Osteoblast (primary cell): ENCODE results near the gene CCHCR1. TPM values are rescaled to one million over a fixed set of nuclear protein-coding genes. Genes with fewer than 3 reads are reported as not detected.
"Not testable (repeated sequence)": the region's sequence is repeated elsewhere in the genome, so short reads cannot be mapped to it uniquely, and the experiment has no call there.

Experiments
- DNase-seq: peaks from one replicate; pipeline ENCODE4 v3.0.0; 2011; ENCODE audit warnings: low spot score, mixed read lengths; ENCODE audit not compliant: insufficient read length; ENCODE audit errors: missing footprints
- H2AFZ ChIP-seq: 2 replicates; pipeline ENCODE4 v1.6.0; 2011; ENCODE audit warnings: mild to moderate bottlenecking, low read length
- H3K27ac ChIP-seq: 2 replicates; pipeline ENCODE4 v1.5.1; 2011; ENCODE audit warnings: mild to moderate bottlenecking, low read depth, low read length, moderate library complexity
- H3K27me3 ChIP-seq: 2 replicates; pipeline ENCODE4 v1.6.0; 2012; ENCODE audit warnings: mild to moderate bottlenecking, control low read depth, inconsistent platforms, low read length, moderate library complexity; ENCODE audit not compliant: insufficient read depth
- H3K36me3 ChIP-seq: 2 replicates; pipeline ENCODE4 v1.5.1; 2011; ENCODE audit warnings: mild to moderate bottlenecking, low read length, control low read depth, moderate library complexity; ENCODE audit not compliant: insufficient read depth
- H3K4me1 ChIP-seq: 2 replicates; pipeline ENCODE4 v1.5.1; 2011; ENCODE audit warnings: mild to moderate bottlenecking, low read length, control low read depth, moderate library complexity; ENCODE audit not compliant: insufficient read depth
- H3K4me2 ChIP-seq: 2 replicates; pipeline ENCODE4 v1.6.0; 2011; ENCODE audit warnings: mild to moderate bottlenecking, low read length; ENCODE audit not compliant: insufficient read depth
- H3K4me3 ChIP-seq: fragments of 200-600 bp; sonication (generic); 3 replicates; pipeline ENCODE4 v1.5.1; 2012; ENCODE audit warnings: mild to moderate bottlenecking, low read length, inconsistent platforms; ENCODE audit not compliant: insufficient read depth
- H3K79me2 ChIP-seq: 2 replicates; pipeline ENCODE4 v1.6.0; 2012; ENCODE audit warnings: mild to moderate bottlenecking, low read length, control low read depth, inconsistent platforms; ENCODE audit not compliant: insufficient read depth
- H3K9me3 ChIP-seq: 2 replicates; pipeline ENCODE4 v1.5.1; 2011; ENCODE audit warnings: low read depth, low read length, control low read depth
- H4K20me1 ChIP-seq: 2 replicates; pipeline ENCODE4 v1.6.0; 2012; ENCODE audit warnings: mild to moderate bottlenecking, low read length, control low read depth; ENCODE audit not compliant: insufficient read depth
- CTCF ChIP-seq: IDR thresholded peaks from 2 replicates; pipeline ENCODE4 v1.5.1; 2011; ENCODE audit warnings: mild to moderate bottlenecking, low read depth, low read length, moderate library complexity; ENCODE audit errors: extremely low read depth
- total RNA-seq: library from RNA; depleted of rRNA; stranded (reverse); fragments of >200 nt; gene quantifications from 2 replicates; pipeline ENCODE4 v1.2.3, GENCODE V29; 2012

CCHCR1 gene
- total RNA-seq, 1 donor, result 14.1 TPM

- Histone ChIP-seq H3K4me1 (peaks cover 13% of the 10 kb centered on the region), H3K79me2 (peaks cover 2% of the 10 kb centered on the region), H3K4me3 (peak overlapping the region; percentile 74), H3K27me3 (no peaks in the 10 kb centered on the region), H3K36me3 (no peaks in the 10 kb centered on the region), H3K4me2 (peak overlapping the region; percentile 87), H2AFZ (peak overlapping the region; percentile 84), H3K27ac (peak overlapping the region; percentile 67), H3K9me3 (no peaks in the 10 kb centered on the region), H4K20me1 (no peaks in the 10 kb centered on the region)
- DNase-seq, result peak; percentile 35
- TF ChIP-seq CTCF, result no peak
These were observed 45.9 kb upstream of the CCHCR1 start for GRCh38 chr6:31203345-31203979.

- Histone ChIP-seq H3K79me2 (peaks cover 2% of the 10 kb centered on the region), H3K27me3 (no peaks in the 10 kb centered on the region), H3K27ac (no peak overlapping the region), H3K36me3 (no peaks in the 10 kb centered on the region), H3K9me3 (no peaks in the 10 kb centered on the region), H2AFZ (peak overlapping the region; percentile 51), H3K4me3 (no peak overlapping the region), H3K4me2 (peak overlapping the region; percentile 87), H3K4me1 (peaks cover 13% of the 10 kb centered on the region), H4K20me1 (no peaks in the 10 kb centered on the region)
- TF ChIP-seq CTCF, result no peak
- DNase-seq, result no peak
These were observed 44.9 kb upstream of the CCHCR1 start for GRCh38 chr6:31202259-31203166.

- H3K4me3 ChIP-seq, H3K9me3 ChIP-seq, H4K20me1 ChIP-seq, H3K4me2 ChIP-seq, DNase-seq, H2AFZ ChIP-seq, H3K36me3 ChIP-seq, H3K27me3 ChIP-seq, H3K27ac ChIP-seq, H3K79me2 ChIP-seq: not testable (repeated sequence)
- peaks cover 11% of the 10 kb centered on the region for H3K4me1 ChIP-seq
These were observed 41.5 kb upstream of the CCHCR1 start for GRCh38 chr6:31199105-31199452.

- H3K4me3 ChIP-seq, result peak overlapping the region; percentile 91
- no peaks in the 10 kb centered on the region for H3K27me3 ChIP-seq
- H3K36me3 ChIP-seq, result no peaks in the 10 kb centered on the region
- H3K4me2 ChIP-seq, result peak overlapping the region; percentile 92
- peak overlapping the region; percentile 77 for H3K27ac ChIP-seq
- peak overlapping the region; percentile 96 for H2AFZ ChIP-seq
- H4K20me1 ChIP-seq, result no peaks in the 10 kb centered on the region
- H3K9me3 ChIP-seq, result no peaks in the 10 kb centered on the region
- DNase-seq, result peak; percentile 91
- no peaks in the 10 kb centered on the region for H3K4me1 ChIP-seq
- no peak for TF ChIP-seq CTCF
- peaks cover 2% of the 10 kb centered on the region for H3K79me2 ChIP-seq
These were observed 40.1 kb upstream of the CCHCR1 start for GRCh38 chr6:31197559-31198305.

- Histone ChIP-seq H2AFZ (peak overlapping the region; percentile 96), H3K4me3 (peak overlapping the region; percentile 91), H3K4me2 (peak overlapping the region; percentile 92)
- H3K4me1 ChIP-seq, DNase-seq, H4K20me1 ChIP-seq, H3K27ac ChIP-seq, H3K36me3 ChIP-seq, H3K9me3 ChIP-seq, H3K27me3 ChIP-seq, H3K79me2 ChIP-seq: not testable (repeated sequence)
These were observed 38.8 kb upstream of the CCHCR1 start for GRCh38 chr6:31196251-31197022.
